PC-9 (cell line): ENCODE results near the gene GAK. TPM values are rescaled to one million over a fixed set of nuclear protein-coding genes. Genes with fewer than 3 reads are reported as not detected.

Source experiments
- BruUV-seq: library from RNA; stranded (reverse); fragments of 400-500 nt; replicated peaks from 2 replicates; lab custom pipeline; 2021; lab: Mats Ljungman, UMichigan
- CTCF ChIA-PET: fragments of 300-600 bp; sonication (Branson Sonifier 250); formaldehyde crosslinking; loops from one replicate; lab custom pipeline; 2022; ENCODE audit warnings: antibody characterized with exemption; lab: Charles Lee
- POLR2A ChIA-PET: fragments of 300-600 bp; sonication (Branson Sonifier 250); formaldehyde crosslinking; loops from one replicate; lab custom pipeline; 2022; ENCODE audit warnings: antibody characterized with exemption; ENCODE audit not compliant: unreplicated experiment; lab: Charles Lee
- DNase-seq, 2 experiments: peaks; one replicate each; pipeline versions ENCODE4 v3.0.0 to v3.0.0-alpha.2; 2015 to 2022; ENCODE audit warnings: mixed read lengths in 1 of 2
- H2AFZ ChIP-seq: fragments of 200-600 bp; sonication (generic); 2 replicates; pipeline ENCODE4 v1.8.1; 2017; ENCODE audit warnings: antibody characterized with exemption
- H3F3A ChIP-seq: fragments of 200-600 bp; sonication (generic); 2 replicates; pipeline ENCODE4 v1.8.1; 2017; ENCODE audit warnings: antibody characterized with exemption, mild to moderate bottlenecking, low read depth; ENCODE audit not compliant: insufficient read depth
- H3K27ac ChIP-seq: fragments of 200-600 bp; sonication (generic); 2 replicates; pipeline ENCODE4 v1.6.1; 2016; ENCODE audit warnings: mixed run types
- H3K27me3 ChIP-seq: fragments of 200-600 bp; sonication (generic); 2 replicates; pipeline ENCODE4 v1.6.1; 2016; ENCODE audit warnings: low read depth, mixed run types; ENCODE audit not compliant: insufficient read depth
- H3K36me3 ChIP-seq: fragments of 200-600 bp; sonication (generic); 2 replicates; pipeline ENCODE4 v1.6.1; 2016; ENCODE audit warnings: low read depth, mixed run types
- H3K4me1 ChIP-seq: fragments of 200-600 bp; sonication (generic); replicated peaks from 2 replicates; pipeline ENCODE4 v1.6.1; 2016; ENCODE audit warnings: mixed run types; ENCODE audit not compliant: insufficient read depth
- H3K4me2 ChIP-seq: fragments of 200-600 bp; sonication (generic); 2 replicates; pipeline ENCODE4 v1.6.1; 2017; ENCODE audit warnings: mixed run types
- H3K4me3 ChIP-seq: fragments of 200-600 bp; sonication (generic); 2 replicates; pipeline ENCODE4 v1.6.1; 2016; ENCODE audit warnings: mixed run types
- H3K79me2 ChIP-seq: fragments of 200-600 bp; sonication (generic); 2 replicates; pipeline ENCODE4 v1.6.1; 2017; ENCODE audit warnings: low read depth, mixed run types
- H3K9me2 ChIP-seq: fragments of 200-600 bp; sonication (generic); 2 replicates; pipeline ENCODE4 v1.8.1; 2017; ENCODE audit warnings: mild to moderate bottlenecking; ENCODE audit not compliant: insufficient read depth
- H3K9me3 ChIP-seq: fragments of 200-600 bp; sonication (generic); 2 replicates; pipeline ENCODE4 v1.8.1; 2016; ENCODE audit warnings: low read depth; ENCODE audit not compliant: insufficient read depth
- H4K20me1 ChIP-seq: fragments of 200-600 bp; sonication (generic); 2 replicates; pipeline ENCODE4 v1.8.1; 2017; ENCODE audit not compliant: insufficient read depth
- CTCF ChIP-seq: fragments of 200-600 bp; sonication (generic); conservative IDR thresholded peaks from 2 replicates; pipeline ENCODE4 v1.6.1; 2017; ENCODE audit warnings: mixed run types, antibody characterized with exemption, mild to moderate bottlenecking, moderate library complexity
- EZH2 ChIP-seq: fragments of 200-600 bp; sonication (generic); IDR thresholded peaks from 2 replicates; pipeline ENCODE4 v1.8.0; 2017; ENCODE audit warnings: antibody characterized with exemption, low read depth
- intact Hi-C: fragments of 100-400 bp; cut with micrococcal nuclease; formaldehyde crosslinking; loops from one replicate; pipeline ENCODE4 v1.10.0; 2022; ENCODE audit not compliant: unreplicated experiment
- total RNA-seq: library from RNA; stranded (reverse); gene quantifications from 2 replicates; pipeline ENCODE4 v1.2.3, GENCODE V29; 2021

GAK gene
- total RNA-seq, 1 experiment from 2014 or later = 114 TPM

- Histone ChIP-seq H3K27ac (no peak overlapping the region), H3K9me3 (no peaks in the 10 kb centered on the region), H3K79me2 (no peaks in the 10 kb centered on the region), H3K4me1 (no peaks in the 10 kb centered on the region), H3K36me3 (no peaks in the 10 kb centered on the region), H3F3A (no peaks in the 10 kb centered on the region), H3K27me3 (no peaks in the 10 kb centered on the region), H4K20me1 (no peaks in the 10 kb centered on the region), H2AFZ (no peak overlapping the region), H3K4me3 (no peak overlapping the region), H3K4me2 (no peak overlapping the region), H3K9me2 (no peaks in the 10 kb centered on the region)
- DNase-seq = no peak
- no TSS peak for BruUV-seq
- CTCF ChIA-PET = no interaction called here
- POLR2A ChIA-PET = no interaction called here
- intact Hi-C loops = no loop called here
- TF ChIP-seq CTCF (no peak), EZH2 (no peak)
Measured at GRCh38 chr4:964346-965025, 32.4 kb upstream of the GAK start.

- POLR2A ChIA-PET = no interaction called here
- H4K20me1 ChIP-seq = no peaks in the 10 kb centered on the region
- H3K4me2 ChIP-seq = no peak overlapping the region
- no peaks in the 10 kb centered on the region for H3K79me2 ChIP-seq
- no peak overlapping the region for H3K27ac ChIP-seq
- H3K4me3 ChIP-seq = no peak overlapping the region
- intact Hi-C loops = no loop called here
- CTCF ChIA-PET = no interaction called here
- BruUV-seq = no TSS peak
- DNase-seq = no peak
- H3K27me3 ChIP-seq = no peaks in the 10 kb centered on the region
- H3K9me3 ChIP-seq = no peaks in the 10 kb centered on the region
- no peaks in the 10 kb centered on the region for H3F3A ChIP-seq
- H3K4me1 ChIP-seq = no peaks in the 10 kb centered on the region
- no peak overlapping the region for H2AFZ ChIP-seq
- H3K36me3 ChIP-seq = no peaks in the 10 kb centered on the region
- H3K9me2 ChIP-seq = no peaks in the 10 kb centered on the region
- TF ChIP-seq EZH2 (no peak), CTCF (no peak)
Measured at GRCh38 chr4:963276-964225, 31.4 kb upstream of the GAK start.

- Histone ChIP-seq H4K20me1 (no peaks in the 10 kb centered on the region), H3K27me3 (no peaks in the 10 kb centered on the region), H3K9me2 (no peaks in the 10 kb centered on the region), H3K4me3 (no peak overlapping the region), H3K4me1 (no peaks in the 10 kb centered on the region), H3K9me3 (no peaks in the 10 kb centered on the region), H3K4me2 (no peak overlapping the region), H3K79me2 (no peaks in the 10 kb centered on the region), H3K27ac (no peak overlapping the region), H3K36me3 (no peaks in the 10 kb centered on the region), H2AFZ (no peak overlapping the region), H3F3A (no peaks in the 10 kb centered on the region)
- POLR2A ChIA-PET = interaction anchor here (0.6 kb wide), 1 partner anchor 9 kb away, joined by 14 read pairs; no protein-coding TSS in a partner anchor
- DNase-seq = no peak
- TF ChIP-seq CTCF = no peak
- TF ChIP-seq EZH2 = no peak
- CTCF ChIA-PET = no interaction called here
- intact Hi-C loops = no loop called here
- no TSS peak for BruUV-seq
Measured at GRCh38 chr4:962231-963208, 30.4 kb upstream of the GAK start.
